Loucy (cell line): ENCODE results near the gene TCP1.
"Not testable (repeated sequence)": the region's sequence is repeated elsewhere in the genome, so short reads cannot be mapped to it uniquely, and the experiment has no call there.

ENCODE experiments used
- CTCF ChIP-seq: fragments of 200-600 bp; sonication (generic); conservative IDR thresholded peaks from 2 replicates; pipeline ENCODE4 v1.5.1; 2014; ENCODE audit warnings: mild to moderate bottlenecking, antibody characterized with exemption, low read length
- EZH2phosphoT487 ChIP-seq: fragments of 200-600 bp; IDR thresholded peaks from 2 replicates; pipeline ENCODE4 v1.6.1; 2018; ENCODE audit warnings: antibody characterized with exemption, mild to moderate bottlenecking, moderate library complexity, borderline replicate concordance

- TF ChIP-seq CTCF, EZH2phosphoT487: not testable (repeated sequence)
Measured at GRCh38 chr6:159824690-159825089, 35.3 kb upstream of the TCP1 start.
